K562 (cell line): ENCODE measurements around the gene NDUFAF4. TPM values are rescaled to one million over a fixed set of nuclear protein-coding genes. Genes with fewer than 3 reads are reported as not detected.

Experiments used
- ATAC-seq: fragments of 200-7000 bp; cut with Tn5 transposase; 3 replicates; pipeline ENCODE4 v1.9.1; 2020; ENCODE audit warnings: moderate library complexity
- BruUV-seq: library from RNA; stranded (reverse); fragments of 400-500 nt; replicated peaks from 2 replicates; lab custom pipeline; 2021; lab: Mats Ljungman, UMichigan
- CTCF ChIA-PET: fragments of 300-600 bp; formaldehyde crosslinking; extraction: SDS; loops from one replicate; lab custom pipeline; 2021; ENCODE audit warnings: low intra/inter-chr PET ratio; lab: Yijun Ruan, JAX
- POLR2A ChIA-PET: fragments of 300-600, 350-650 bp; sonication (Branson Sonifier 250); formaldehyde crosslinking; extraction: SDS; loops from one replicate; lab custom pipeline; 2021; ENCODE audit warnings: antibody characterized with exemption, inconsistent platforms; lab: Yijun Ruan, JAX
- DNase-seq, 4 experiments: peaks; one replicate each; pipeline versions ENCODE4 v3.0.0 to v3.0.0-alpha.2; 2011 to 2018; ENCODE audit warnings: low spot score in 3 of 4, mixed read lengths in 3 of 4; ENCODE audit errors: extremely low read depth in 1 of 4
- FAIRE-seq: peaks from 2 replicates; lab custom pipeline; 2011; peaks lifted over from hg19 to GRCh38; lab: Jason Lieb, UNC
- H2AFZ ChIP-seq: 2 replicates; pipeline ENCODE4 v1.6.0; 2011; ENCODE audit warnings: low read depth, low read length, control low read depth, inconsistent platforms
- H3K27ac ChIP-seq: fragments of 200-600 bp; 3 replicates; pipeline ENCODE4 v1.8.0; 2011; ENCODE audit warnings: low read depth, mild to moderate bottlenecking, control low read depth, inconsistent platforms, low read length, moderate library complexity, mixed read lengths; ENCODE audit errors: extremely low read depth
- H3K27me3 ChIP-seq, 2 experiments: fragments of 300-600 bp in 1 of 2; 2 replicates in 1 of 2; 3 replicates in 1 of 2; pipeline versions ENCODE4 v1.6.0 to v1.8.0; 2011; ENCODE audit warnings: inconsistent platforms in 2 of 2, low read length in 2 of 2, mild to moderate bottlenecking in 1 of 2, mixed read lengths in 1 of 2, moderate library complexity in 1 of 2; ENCODE audit not compliant: control insufficient read depth in 2 of 2, insufficient read depth in 2 of 2
- H3K36me3 ChIP-seq: fragments of 300-600 bp; 3 replicates; pipeline ENCODE4 v1.8.0; 2011; ENCODE audit warnings: mild to moderate bottlenecking, low read length, inconsistent platforms; ENCODE audit not compliant: control insufficient read depth, insufficient read depth
- H3K4me1 ChIP-seq, 2 experiments: fragments of 200-600 bp in 1 of 2; replicated peaks in 1 of 2; 2 replicates in 1 of 2; 3 replicates in 1 of 2; pipeline versions ENCODE4 v1.5.1 to v1.8.0; 2011; ENCODE audit warnings: inconsistent platforms in 2 of 2, low read length in 2 of 2, mild to moderate bottlenecking in 1 of 2, mixed read lengths in 1 of 2, moderate library complexity in 1 of 2; ENCODE audit not compliant: control insufficient read depth in 2 of 2, insufficient read depth in 2 of 2
- H3K4me2 ChIP-seq: 2 replicates; pipeline ENCODE4 v1.6.1; 2011; ENCODE audit warnings: low read length, control low read depth, inconsistent platforms, mixed read lengths; ENCODE audit not compliant: insufficient read depth
- H3K4me3 ChIP-seq: fragments of 200-600 bp; sonication (generic), shearing (Covaris generic); 2 replicates; pipeline ENCODE4 v1.5.1; 2016; ENCODE audit warnings: control low read depth, inconsistent platforms
- H3K79me2 ChIP-seq: fragments of 200-600 bp; 3 replicates; pipeline ENCODE4 v1.8.0; 2011; ENCODE audit warnings: low read length, inconsistent platforms; ENCODE audit not compliant: control insufficient read depth, insufficient read depth
- H3K9ac ChIP-seq, 2 experiments: 2 replicates each; pipeline versions ENCODE4 v1.6.0 to v1.6.1; 2011; ENCODE audit warnings: low read depth in 2 of 2, low read length in 2 of 2, control low read depth in 1 of 2, inconsistent platforms in 1 of 2, mild to moderate bottlenecking in 1 of 2, mixed read lengths in 1 of 2; ENCODE audit not compliant: insufficient read depth in 1 of 2
- H3K9me1 ChIP-seq: one replicate; pipeline ENCODE4 v1.6.0; 2011; ENCODE audit warnings: inconsistent platforms, mild to moderate bottlenecking, low read length, moderate library complexity; ENCODE audit not compliant: control insufficient read depth, insufficient read depth
- H3K9me3 ChIP-seq: replicated peaks from 2 replicates; pipeline ENCODE4 v1.5.1; 2011; ENCODE audit warnings: low read depth, low read length, inconsistent platforms; ENCODE audit not compliant: control insufficient read depth, insufficient read depth
- H4K20me1 ChIP-seq: replicated peaks from 2 replicates; pipeline ENCODE4 v1.6.1; 2011; ENCODE audit warnings: low read length, inconsistent platforms, mixed read lengths; ENCODE audit not compliant: control insufficient read depth, insufficient read depth
- ATF3 ChIP-seq, 2 experiments: fragments of 450-650 bp in 1 of 2; sonication (generic) in 1 of 2; formaldehyde crosslinking in 1 of 2; IDR thresholded peaks in 1 of 2; conservative IDR thresholded peaks in 1 of 2; 2 replicates each; pipeline versions ENCODE4 v1.6.1 to v1.8.1; 2016 to 2023; ENCODE audit warnings: mild to moderate bottlenecking in 2 of 2, moderate library complexity in 2 of 2, inconsistent platforms in 1 of 2, missing genetic modification reagents in 1 of 2
- CEBPG ChIP-seq, 3 experiments: fragments of 200-800 bp in 1 of 3; sonication (Bioruptor generic) in 1 of 3; sonication (generic) in 1 of 3; formaldehyde crosslinking in 1 of 3; IDR thresholded peaks in 2 of 3; conservative IDR thresholded peaks in 1 of 3; 2 replicates each; pipeline versions ENCODE4 v1.6.1 to v1.8.0; 2016 to 2022; ENCODE audit warnings: missing compliant biosample characterization in 2 of 3, missing genetic modification characterization in 2 of 3, mild to moderate bottlenecking in 1 of 3, missing genetic modification reagents in 1 of 3
- SMARCB1 ChIP-seq: IDR thresholded peaks from 2 replicates; pipeline ENCODE4 v1.6.1; 2011; ENCODE audit warnings: improper control_type of control experiment, low read depth; ENCODE audit not compliant: insufficient read length
- WGBS: fragments of 100-300 bp; shearing (Covaris generic); methylation state at CpG from one replicate; pipeline ENCODE4 v1.1.6; 2016; ENCODE audit warnings: low coverage, mixed read lengths; ENCODE audit not compliant: insufficient coverage; ENCODE audit errors: missing lambda C conversion rate; 5-methylcytosine and 5-hydroxymethylcytosine counted together
- in situ Hi-C: fragments of 300-500 bp; cut with MboI; formaldehyde crosslinking; loops from 4 replicates; pipeline ENCODE4 v1.15.0; 2018; ENCODE audit warnings: inconsistent platforms, mixed read lengths
- intact Hi-C: fragments of 100-400 bp; cut with micrococcal nuclease; formaldehyde crosslinking; loops from 2 replicates; pipeline ENCODE4 v1.14.2; 2022
- polyA plus RNA-seq, 8 experiments: library from polyadenylated mRNA; depleted of rRNA in 4 of 8; stranded (reverse) in 5 of 8; unstranded in 3 of 8; fragments of >200 nt; fragmentation: Nextera tagmentation in 2 of 8; fragmentation: Illumina TruSeq in 1 of 8; extraction: Ambion mirVana in 2 of 8; extraction: Trizol in 1 of 8; gene quantifications; 2 replicates each; pipeline versions ENCODE4 v1.2.1 to v1.2.3, GENCODE V29; 2011 to 2014; ENCODE audit warnings: inconsistent platforms in 1 of 8, missing spikeins in 1 of 8
- total RNA-seq, 7 experiments: library from RNA; depleted of rRNA in 6 of 7; stranded (reverse); fragments of >200 nt in 6 of 7; fragmentation: Illumina TruSeq in 2 of 7; extraction: Trizol in 2 of 7; gene quantifications; 2 replicates each; pipeline versions ENCODE4 v1.2.1 to v1.2.3, GENCODE V29; 2011 to 2021; ENCODE audit warnings: low replicate concordance in 1 of 7

The NDUFAF4 gene
- total and polyA plus RNA-seq, 9 of the 15 experiments (the other 6 are each of a cell fraction or from before 2014, with no cell fraction given), result 45.0 to 418 (median 136) TPM

GRCh38 chr6:96853083-96853482 lies 44.6 kb downstream of the NDUFAF4 start:
- no peak for FAIRE-seq
- 9% methylated on average over 2 of the region's 2 CpGs for WGBS
- H2AFZ ChIP-seq, result no peak overlapping the region
- no TSS peak for BruUV-seq
- no peak overlapping the region for H3K4me3 ChIP-seq
- CTCF ChIA-PET, result no interaction called here
- H4K20me1 ChIP-seq, result no peaks in the 10 kb centered on the region
- 0 out of 2 replicates have a peak, but pooled peaks have one; percentile 20 for TF ChIP-seq ATF3 (IDR thresholded peaks at IDR 0.05)
- no peak for TF ChIP-seq ATF3 (CRISPR knock-in tag; conservative IDR thresholded peaks at IDR 0.05)
- no peak for TF ChIP-seq SMARCB1
- no peak for TF ChIP-seq CEBPG (CRISPR knock-in tag; IDR thresholded peaks at IDR 0.05)
- peak; percentile 22 to 56; a peak in 2 of 4 replicates for TF ChIP-seq CEBPG (tag; conservative IDR thresholded peaks at IDR 0.05 in 1 of 2, IDR thresholded peaks at IDR 0.05 in 1 of 2)
- TF ChIP-seq, all 486 proteins: peak for 2
- Histone ChIP-seq H3K9ac (no peak overlapping the region), H3K4me1 (peaks cover 0 to 3% of the 10 kb centered on the region in 2 experiments; a peak in 1 of 5 replicates), H3K9me3 (no peaks in the 10 kb centered on the region), H3K9me1 (no peaks in the 10 kb centered on the region), H3K36me3 (no peaks in the 10 kb centered on the region), H3K79me2 (no peaks in the 10 kb centered on the region), H3K27me3 (0 out of 5 replicates have a peak, but pooled peaks cover 0 to 2% of the 10 kb centered on the region in 2 experiments), H3K4me2 (no peak overlapping the region), H3K27ac (no peak overlapping the region)
- in situ Hi-C loops, result no loop called here
- ATAC-seq (peak; percentile 47; the same call in 2 of the 3 replicates), DNase-seq (no peak)
- intact Hi-C loops, result no loop called here
- POLR2A ChIA-PET, result interaction anchor here (0.9 kb wide), 1 partner anchor 17 kb away, joined by 4 read pairs; no protein-coding TSS in a partner anchor
